Caco-2 (cell line): ENCODE measurements around the gene HRK. TPM values are rescaled to one million over a fixed set of nuclear protein-coding genes. Genes with fewer than 3 reads are reported as not detected.

Experiments used
- BruUV-seq: library from RNA; stranded (reverse); fragments of 400-500 nt; replicated peaks from 2 replicates; lab custom pipeline; 2021; lab: Mats Ljungman, UMichigan
- CTCF ChIA-PET: fragments of 300-600 bp; sonication (Branson Sonifier 250); formaldehyde crosslinking; loops from one replicate; lab custom pipeline; 2022; ENCODE audit warnings: antibody characterized with exemption; lab: Charles Lee
- POLR2A ChIA-PET: fragments of 300-600 bp; sonication (Branson Sonifier 250); formaldehyde crosslinking; loops from one replicate; lab custom pipeline; 2022; ENCODE audit warnings: antibody characterized with exemption; lab: Charles Lee
- DNase-seq, 2 experiments: peaks; one replicate each; pipeline versions ENCODE4 v3.0.0 to v3.0.0-alpha.2; 2020 to 2022
- H3K27me3 ChIP-seq: replicated peaks from 2 replicates; pipeline ENCODE4 v1.6.0; 2011; ENCODE audit warnings: low read length; ENCODE audit not compliant: control insufficient read depth, insufficient read depth
- H3K36me3 ChIP-seq: 2 replicates; pipeline ENCODE4 v1.5.1; 2011; ENCODE audit warnings: low read length; ENCODE audit not compliant: control insufficient read depth, insufficient read depth
- H3K4me1 ChIP-seq: fragments of 250-450 bp; sonication (Bioruptor Pico); 2 replicates; pipeline ENCODE4 v1.5.1; 2020; ENCODE audit warnings: mild to moderate bottlenecking
- H3K4me3 ChIP-seq: 2 replicates; pipeline ENCODE4 v1.5.1; 2011; ENCODE audit warnings: low read depth, mild to moderate bottlenecking, control low read depth, low read length
- H3K9me3 ChIP-seq: fragments of 250-450 bp; sonication (Bioruptor Pico); 2 replicates; pipeline ENCODE4 v1.5.1; 2020; ENCODE audit warnings: mild to moderate bottlenecking, moderate library complexity
- H3K27ac Mint-ChIP-seq: one replicate; pipeline ENCODE4 v1.8.0; 2022; ENCODE audit warnings: mixed read lengths; ENCODE audit not compliant: unreplicated experiment
- H3K27me3 Mint-ChIP-seq: one replicate; pipeline ENCODE4 v1.8.0; 2022; ENCODE audit warnings: mixed read lengths; ENCODE audit not compliant: insufficient read depth, unreplicated experiment
- H3K36me3 Mint-ChIP-seq: one replicate; pipeline ENCODE4 v1.8.0; 2022; ENCODE audit warnings: mild to moderate bottlenecking, mixed read lengths; ENCODE audit not compliant: insufficient read depth, unreplicated experiment
- H3K4me1 Mint-ChIP-seq: one replicate; pipeline ENCODE4 v1.8.0; 2022; ENCODE audit warnings: low read depth, mixed read lengths; ENCODE audit not compliant: unreplicated experiment
- H3K4me3 Mint-ChIP-seq: one replicate; pipeline ENCODE4 v1.8.0; 2022; ENCODE audit warnings: mild to moderate bottlenecking, moderate library complexity, mixed read lengths; ENCODE audit not compliant: unreplicated experiment
- H3K9me3 Mint-ChIP-seq: one replicate; pipeline ENCODE4 v1.8.0; 2022; ENCODE audit warnings: mixed read lengths; ENCODE audit not compliant: unreplicated experiment
- intact Hi-C: fragments of 100-400 bp; cut with micrococcal nuclease; formaldehyde crosslinking; loops from one replicate; pipeline ENCODE4 v1.10.0; 2022; ENCODE audit not compliant: unreplicated experiment
- total RNA-seq: library from RNA; stranded (reverse); gene quantifications from 2 replicates; pipeline ENCODE4 v1.2.3, GENCODE V29; 2022
- TF ChIP-seq, protein P1 (sequence below), 2 experiments: fragments of 200-600 bp in 1 of 2; IDR thresholded peaks; 1 replicate in 1 of 2; 2 replicates in 1 of 2; pipeline versions ENCODE4 v1.5.1 to v1.8.0; 2011 to 2022; ENCODE audit warnings: antibody characterized with exemption in 1 of 2, control low read depth in 1 of 2, inconsistent platforms in 1 of 2, low read depth in 1 of 2, low read length in 1 of 2, mild to moderate bottlenecking in 1 of 2, moderate library complexity in 1 of 2; ENCODE audit not compliant: insufficient read depth in 1 of 2, severe bottlenecking in 1 of 2, unreplicated experiment in 1 of 2

The HRK gene
- total RNA-seq, 1 experiment from 2014 or later = 0.61 TPM

GRCh38 chr12:116806845-116807440 is 74.3 kb downstream of the HRK start:
- H3K4me1 Mint-ChIP-seq = no peaks in the 10 kb centered on the region
- no peaks in the 10 kb centered on the region for H3K4me1 ChIP-seq
- DNase-seq = no peak
- no peak overlapping the region for H3K27ac Mint-ChIP-seq
- intact Hi-C loops = no loop called here
- H3K27me3 ChIP-seq = no peaks in the 10 kb centered on the region
- no TSS peak for BruUV-seq
- TF ChIP-seq, protein P1, sequence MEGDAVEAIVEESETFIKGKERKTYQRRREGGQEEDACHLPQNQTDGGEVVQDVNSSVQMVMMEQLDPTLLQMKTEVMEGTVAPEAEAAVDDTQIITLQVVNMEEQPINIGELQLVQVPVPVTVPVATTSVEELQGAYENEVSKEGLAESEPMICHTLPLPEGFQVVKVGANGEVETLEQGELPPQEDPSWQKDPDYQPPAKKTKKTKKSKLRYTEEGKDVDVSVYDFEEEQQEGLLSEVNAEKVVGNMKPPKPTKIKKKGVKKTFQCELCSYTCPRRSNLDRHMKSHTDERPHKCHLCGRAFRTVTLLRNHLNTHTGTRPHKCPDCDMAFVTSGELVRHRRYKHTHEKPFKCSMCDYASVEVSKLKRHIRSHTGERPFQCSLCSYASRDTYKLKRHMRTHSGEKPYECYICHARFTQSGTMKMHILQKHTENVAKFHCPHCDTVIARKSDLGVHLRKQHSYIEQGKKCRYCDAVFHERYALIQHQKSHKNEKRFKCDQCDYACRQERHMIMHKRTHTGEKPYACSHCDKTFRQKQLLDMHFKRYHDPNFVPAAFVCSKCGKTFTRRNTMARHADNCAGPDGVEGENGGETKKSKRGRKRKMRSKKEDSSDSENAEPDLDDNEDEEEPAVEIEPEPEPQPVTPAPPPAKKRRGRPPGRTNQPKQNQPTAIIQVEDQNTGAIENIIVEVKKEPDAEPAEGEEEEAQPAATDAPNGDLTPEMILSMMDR (IDR thresholded peaks at IDR 0.05; ENCODE audit: insufficient read depth in 1 of 2, low read depth in 1 of 2, low read length in 1 of 2, severe bottlenecking in 1 of 2, unreplicated experiment in 1 of 2) = no peak
- ChIA-PET CTCF (interaction anchor here (0.6 kb wide), 1 partner anchor 80 kb away, joined by 5 read pairs; no protein-coding TSS in a partner anchor), POLR2A (no interaction called here)
- no peak overlapping the region for H3K4me3 Mint-ChIP-seq
- no peaks in the 10 kb centered on the region for H3K36me3 Mint-ChIP-seq
- no peak overlapping the region for H3K4me3 ChIP-seq
- no peaks in the 10 kb centered on the region for H3K9me3 ChIP-seq
- H3K9me3 Mint-ChIP-seq = no peaks in the 10 kb centered on the region
- no peaks in the 10 kb centered on the region for H3K36me3 ChIP-seq
- H3K27me3 Mint-ChIP-seq = no peaks in the 10 kb centered on the region

Other genes starting within 250 kb of the HRK start
- gene SPRING1, start 143.4 kb downstream of the HRK start, total RNA-seq = 68.5 and 69.6 TPM in 2 replicates
- 10.5 and 11.6 TPM in 2 replicates for gene RNFT2, start 143.1 kb downstream of the HRK start, total RNA-seq
- gene FBXW8, start 29.5 kb upstream of the HRK start, total RNA-seq = 12.2 and 12.3 TPM in 2 replicates
- gene TESC, start 218.0 kb upstream of the HRK start, total RNA-seq = 4.8 and 6.8 TPM in 2 replicates